Endothelial cell of umbilical vein (primary cell): ENCODE data around the gene AK5. TPM values are rescaled to one million over a fixed set of nuclear protein-coding genes. Genes with fewer than 3 reads are reported as not detected.
A peak's percentile ranks its signal among the peaks of the same experiment; 100 is the strongest.
"Not testable (repeated sequence)": the region's sequence is repeated elsewhere in the genome, so short reads cannot be mapped to it uniquely, and the experiment has no call there.

Experiments used
- BruUV-seq: library from RNA; stranded (reverse); fragments of 400-500 nt; replicated peaks from 2 replicates; lab custom pipeline; 2021; lab: Mats Ljungman, UMichigan
- CTCF ChIA-PET: fragments of 300-600, 350-600 bp; sonication (Branson Sonifier 250); formaldehyde crosslinking; loops from one replicate; lab custom pipeline; 2021; ENCODE audit warnings: antibody characterized with exemption, inconsistent platforms; lab: Charles Lee
- POLR2A ChIA-PET: fragments of 300-600, 350-600 bp; sonication (Branson Sonifier 250); formaldehyde crosslinking; loops from one replicate; lab custom pipeline; 2021; ENCODE audit warnings: antibody characterized with exemption, inconsistent platforms; lab: Charles Lee
- DNase-seq: peaks from one replicate; pipeline ENCODE4 v3.0.0-alpha.2; 2011; ENCODE audit warnings: low read depth, low spot score
- FAIRE-seq: peaks from 2 replicates; lab custom pipeline; 2011; peaks lifted over from hg19 to GRCh38; lab: Jason Lieb, UNC
- H2AFZ ChIP-seq: 2 replicates; pipeline ENCODE4 v1.6.0; 2012; ENCODE audit warnings: low read depth, low read length, control low read depth, inconsistent platforms
- H3K27ac ChIP-seq: 2 replicates; pipeline ENCODE4 v1.5.1; 2011; ENCODE audit warnings: low read depth, mild to moderate bottlenecking, control low read depth, low read length, moderate library complexity; ENCODE audit not compliant: insufficient read depth
- H3K27me3 ChIP-seq, 2 experiments: 2 replicates each; pipeline versions ENCODE4 v1.6.0 to v1.6.1; 2011; ENCODE audit warnings: low read length in 2 of 2, mixed read lengths in 1 of 2; ENCODE audit not compliant: control insufficient read depth in 2 of 2, insufficient read depth in 2 of 2
- H3K36me3 ChIP-seq, 2 experiments: 2 replicates in 1 of 2; 3 replicates in 1 of 2; pipeline ENCODE4 v1.5.1; 2011; ENCODE audit warnings: low read length in 2 of 2, mild to moderate bottlenecking in 1 of 2, moderate library complexity in 1 of 2; ENCODE audit not compliant: control insufficient read depth in 2 of 2, insufficient read depth in 2 of 2; ENCODE audit errors: extremely low read depth in 1 of 2
- H3K4me1 ChIP-seq: 3 replicates; pipeline ENCODE4 v1.5.1; 2011; ENCODE audit warnings: mild to moderate bottlenecking, low read length; ENCODE audit not compliant: control insufficient read depth, insufficient read depth; ENCODE audit errors: extremely low read depth
- H3K4me2 ChIP-seq: 2 replicates; pipeline ENCODE4 v1.6.1; 2011; ENCODE audit warnings: low read length, control low read depth, mixed read lengths; ENCODE audit not compliant: insufficient read depth
- H3K4me3 ChIP-seq, 3 experiments: fragments of 200-600 bp in 1 of 3; sonication (generic), shearing (Covaris generic) in 1 of 3; replicated peaks in 1 of 3; 2 replicates each; pipeline ENCODE4 v1.5.1; 2011 to 2016; ENCODE audit warnings: control low read depth in 3 of 3, low read length in 3 of 3, mild to moderate bottlenecking in 2 of 3, inconsistent platforms in 1 of 3, low read depth in 1 of 3, moderate library complexity in 1 of 3; ENCODE audit not compliant: insufficient read depth in 1 of 3
- H3K79me2 ChIP-seq: 2 replicates; pipeline ENCODE4 v1.6.0; 2012; ENCODE audit warnings: low read length, inconsistent platforms; ENCODE audit not compliant: control insufficient read depth, insufficient read depth
- H3K9ac ChIP-seq: replicated peaks from 2 replicates; pipeline ENCODE3; 2011; ENCODE audit warnings: low read length, control low read depth; ENCODE audit not compliant: insufficient read depth; ENCODE audit errors: extremely low read depth
- H3K9me1 ChIP-seq: replicated peaks from 3 replicates; pipeline ENCODE4 v1.6.0; 2011; ENCODE audit warnings: mild to moderate bottlenecking, low read length; ENCODE audit not compliant: control insufficient read depth, insufficient read depth; ENCODE audit errors: extremely low read depth
- H3K9me3 ChIP-seq: replicated peaks from 2 replicates; pipeline ENCODE4 v1.5.1; 2012; ENCODE audit warnings: low read length, inconsistent platforms; ENCODE audit not compliant: control insufficient read depth, insufficient read depth
- H4K20me1 ChIP-seq: replicated peaks from 2 replicates; pipeline ENCODE3; 2011; ENCODE audit warnings: mild to moderate bottlenecking, low read length; ENCODE audit not compliant: control insufficient read depth, insufficient read depth; ENCODE audit errors: extremely low read depth
- CTCF ChIP-seq, 2 donors: IDR thresholded peaks; 1 replicate in 1 of 2; 2 replicates in 1 of 2; pipeline ENCODE4 v1.5.1; 2011; ENCODE audit warnings: low read length in 2 of 2, mild to moderate bottlenecking in 2 of 2, moderate library complexity in 2 of 2, control low read depth in 1 of 2, inconsistent platforms in 1 of 2, low read depth in 1 of 2; ENCODE audit not compliant: insufficient read depth in 1 of 2; ENCODE audit errors: extremely low read depth in 1 of 2
- EZH2 ChIP-seq: IDR thresholded peaks from 2 replicates; pipeline ENCODE4 v1.6.1; 2012; ENCODE audit warnings: borderline replicate concordance, low read depth, mild to moderate bottlenecking, moderate library complexity, low read length, inconsistent platforms; ENCODE audit not compliant: severe bottlenecking
- FOS ChIP-seq: IDR thresholded peaks from 2 replicates; pipeline ENCODE4 v1.6.1; 2011; ENCODE audit warnings: mild to moderate bottlenecking, low read length, moderate library complexity, borderline replicate concordance; ENCODE audit not compliant: insufficient read depth
- GATA2 ChIP-seq: IDR thresholded peaks from 2 replicates; pipeline ENCODE4 v1.7.0; 2011; ENCODE audit warnings: low read depth, mild to moderate bottlenecking, moderate library complexity, mixed read lengths, low read length; ENCODE audit not compliant: insufficient read length, insufficient read depth
- JUN ChIP-seq: IDR thresholded peaks from 2 replicates; pipeline ENCODE4 v1.6.1; 2011; ENCODE audit warnings: borderline replicate concordance, low read depth; ENCODE audit not compliant: insufficient read length, insufficient read depth
- MAX ChIP-seq: IDR thresholded peaks from 2 replicates; pipeline ENCODE4 v1.6.1; 2011; ENCODE audit not compliant: insufficient read depth, insufficient read length
- MYC ChIP-seq: IDR thresholded peaks from one replicate; pipeline ENCODE4 v1.6.1; 2011; ENCODE audit warnings: mild to moderate bottlenecking, low read depth, low read length
- POLR2A ChIP-seq: IDR thresholded peaks from 2 replicates; pipeline ENCODE4 v1.6.1; 2012; ENCODE audit warnings: low read depth, mild to moderate bottlenecking, control low read depth, low read length
- POLR2AphosphoS5 ChIP-seq: IDR thresholded peaks from 2 replicates; pipeline ENCODE4 v1.6.1; 2012; ENCODE audit warnings: low read depth, mild to moderate bottlenecking, control low read depth, low read length, moderate library complexity; ENCODE audit not compliant: insufficient read depth
- dilution Hi-C: fragments of 300-500 bp; cut with MboI; formaldehyde crosslinking; loops from one replicate; pipeline ENCODE4 v1.15.0; 2019; ENCODE audit warnings: low sequenced_read_pairs; ENCODE audit not compliant: extremely low pct_ligation_motif_present
- intact Hi-C: fragments of 100-400 bp; cut with micrococcal nuclease; formaldehyde crosslinking; loops from one replicate; pipeline ENCODE4 v1.10.0; 2022
- polyA plus RNA-seq, 4 experiments: library from polyadenylated mRNA; depleted of rRNA in 3 of 4; stranded (reverse) in 3 of 4; unstranded in 1 of 4; fragments of >200 nt; gene quantifications; 2 replicates each; pipeline versions ENCODE4 v1.2.1 to v1.2.3, GENCODE V29; 2011 to 2012; ENCODE audit warnings: missing spikeins in 1 of 4
- total RNA-seq: library from RNA; stranded (reverse); gene quantifications from 2 replicates; pipeline ENCODE4 v1.2.3, GENCODE V29; 2021

Gene AK5
- total and polyA plus RNA-seq, 2 donors (not counting 3 experiments of a cell fraction or from before 2014, with no cell fraction given), result 5.0 to 7.5 TPM

- H2AFZ ChIP-seq, result peak overlapping the region; percentile 14
- H3K27me3 ChIP-seq, result no peaks in the 10 kb centered on the region
- no peaks in the 10 kb centered on the region for H4K20me1 ChIP-seq
- intact Hi-C loops, result no loop called here
- no peak overlapping the region for H3K9ac ChIP-seq
- H3K79me2 ChIP-seq, result no peaks in the 10 kb centered on the region
- H3K9me1 ChIP-seq, result no peaks in the 10 kb centered on the region
- POLR2A ChIA-PET, result no interaction called here
- no peak overlapping the region for H3K4me3 ChIP-seq
- no peaks in the 10 kb centered on the region for H3K36me3 ChIP-seq
- DNase-seq (peak; percentile 31), FAIRE-seq (peak; percentile 18)
- peaks cover 7% of the 10 kb centered on the region for H3K4me1 ChIP-seq
- H3K9me3 ChIP-seq, result no peaks in the 10 kb centered on the region
- dilution Hi-C loops, result no loop called here
- no peak for TF ChIP-seq GATA2
- TF ChIP-seq MAX, result no peak
- TF ChIP-seq FOS, result no peak
- no peak for TF ChIP-seq JUN
- no peak for TF ChIP-seq EZH2
- no peak for TF ChIP-seq POLR2A
- no peak for TF ChIP-seq CTCF (IDR thresholded peaks at IDR 0.05; ENCODE audit: extremely low read depth in 1 of 2, insufficient read depth in 1 of 2, low read depth in 1 of 2, low read length in 2 of 2)
- no peak for TF ChIP-seq POLR2AphosphoS5
- TF ChIP-seq MYC, result no peak
- CTCF ChIA-PET, result no interaction called here
- peak overlapping the region; percentile 1 for H3K4me2 ChIP-seq
- no TSS peak for BruUV-seq
- no peak overlapping the region for H3K27ac ChIP-seq
Observed at GRCh38 chr1:77524038-77524437, 242.2 kb downstream of the AK5 start.

- intact Hi-C loops, result loop anchor here (5.0 to 10.0 kb wide), 3 partner anchors 374 to 629 kb away; no protein-coding TSS in a partner anchor
- H3K27ac ChIP-seq, H3K4me2 ChIP-seq, H3K36me3 ChIP-seq, H2AFZ ChIP-seq, H3K27me3 ChIP-seq, DNase-seq, H3K4me1 ChIP-seq, BruUV-seq, dilution Hi-C loops, H3K9ac ChIP-seq, POLR2A ChIA-PET, H3K9me3 ChIP-seq, FAIRE-seq, H3K4me3 ChIP-seq, H4K20me1 ChIP-seq, H3K9me1 ChIP-seq, H3K79me2 ChIP-seq: not testable (repeated sequence)
- CTCF ChIA-PET, result interaction anchor here (1.6 to 3.4 kb wide), 3 partner anchors 15 to 312 kb away, joined by 3 to 45 read pairs (median 9); partner anchors contain the start of genes AK5 and PIGK
Observed at GRCh38 chr1:77531149-77531548, 249.3 kb downstream of the AK5 start.
